ENCODE measurements around the gene CLMN.

GRCh38 chr14:95228240-95228639 lies 91.5 kb downstream of the CLMN start:
- TF ChIP-seq EZH2 (IDR thresholded peaks at IDR 0.05; ENCODE audit: borderline replicate concordance, low read depth, low read length, severe bottlenecking): no peak
- no peak for TF ChIP-seq CTCF (IDR thresholded peaks at IDR 0.05; ENCODE audit: extremely low read depth in 1 of 2, insufficient read depth in 1 of 2, low read depth in 1 of 2, low read length in 2 of 2)
